Islet precursor cell (in vitro differentiated cells): ENCODE measurements around the gene KLHL30.

ENCODE experiments used
- DNase-seq: peaks from one replicate; pipeline ENCODE4 v3.0.0-alpha.2; 2018

KLHL30 gene

GRCh38 chr2:238138331-238139195 lies at the start of gene KLHL30:
Gene KLHL30 (plus strand): TSS chr2:238138668. CDS start chr2:238140755, 2,087 bp downstream.
- peak; percentile 77 for DNase-seq

- DNase-seq = no peak
These were observed 47.6 kb upstream of the KLHL30 start for GRCh38 chr2:238090887-238091286.

- no peak for DNase-seq
These were observed 46.9 kb upstream of the KLHL30 start for GRCh38 chr2:238091436-238092060.

- no peak for DNase-seq
These were observed 45.9 kb upstream of the KLHL30 start for GRCh38 chr2:238092486-238093035.

- DNase-seq = peak; percentile 51
These were observed 45.0 kb upstream of the KLHL30 start for GRCh38 chr2:238093181-238094140.

GRCh38 chr2:238094438-238095022 lies 43.9 kb upstream of the KLHL30 start:
- peak; percentile 42 for DNase-seq

- peak; percentile 37 for DNase-seq
These were observed 43.3 kb upstream of the KLHL30 start for GRCh38 chr2:238095143-238095542.

- DNase-seq = peak; percentile 45
These were observed 42.0 kb upstream of the KLHL30 start for GRCh38 chr2:238096311-238097011.

GRCh38 chr2:238097201-238097987 lies 41.1 kb upstream of the KLHL30 start:
- peak; percentile 46 for DNase-seq

GRCh38 chr2:238097988-238098871 lies 40.2 kb upstream of the KLHL30 start:
- peak; percentile 77 for DNase-seq

- DNase-seq = peak; percentile 45
These were observed 39.4 kb upstream of the KLHL30 start for GRCh38 chr2:238098901-238099713.

- peak; percentile 47 for DNase-seq
These were observed 38.8 kb upstream of the KLHL30 start for GRCh38 chr2:238099714-238100048.

GRCh38 chr2:238100049-238100820 lies 38.2 kb upstream of the KLHL30 start, which contains the start of gene ESPNL:
Gene ESPNL (plus strand): TSS chr2:238100340. CDS start chr2:238100420, 80 bp downstream.
- DNase-seq = peak; percentile 54

GRCh38 chr2:238100821-238101771 lies 37.4 kb upstream of the KLHL30 start:
- peak; percentile 52 for DNase-seq

GRCh38 chr2:238101891-238102841 lies 36.3 kb upstream of the KLHL30 start:
- DNase-seq = peak; percentile 48

- no peak for DNase-seq
These were observed 35.6 kb upstream of the KLHL30 start for GRCh38 chr2:238102865-238103264.
